NCI-H1694 (cell line): Measurements from ENCODE around the gene SLC35E2B.
A peak's percentile ranks its signal among the peaks of the same experiment; 100 is the strongest.
"Not testable (repeated sequence)": the region's sequence is repeated elsewhere in the genome, so short reads cannot be mapped to it uniquely, and the experiment has no call there.

Experiments used
- DNase-seq: peaks from one replicate; lab custom pipeline; 2025; lab: John Stamatoyannopoulos, UW

SLC35E2B gene

GRCh38 chr1:1674806-1675205 is 17.8 kb downstream of the SLC35E2B start:
- DNase-seq: not testable (repeated sequence)

GRCh38 chr1:1672181-1672965 is 20.2 kb downstream of the SLC35E2B start:
- DNase-seq: no peak

- no peak for DNase-seq
Observed at GRCh38 chr1:1671365-1672119, 21.1 kb downstream of the SLC35E2B start.

GRCh38 chr1:1670866-1671265 is 21.7 kb downstream of the SLC35E2B start:
- DNase-seq: no peak

GRCh38 chr1:1669468-1670440 is 22.8 kb downstream of the SLC35E2B start:
- DNase-seq: no peak

- no peak for DNase-seq
Observed at GRCh38 chr1:1666526-1666925, 26.1 kb downstream of the SLC35E2B start.

- DNase-seq: peak; percentile 10
Observed at GRCh38 chr1:1665815-1666251, 26.8 kb downstream of the SLC35E2B start.

- no peak for DNase-seq
Observed at GRCh38 chr1:1664941-1665814, 27.4 kb downstream of the SLC35E2B start.

GRCh38 chr1:1664318-1664717 is 28.3 kb downstream of the SLC35E2B start:
- not testable (repeated sequence) for DNase-seq

GRCh38 chr1:1662830-1663560 is 29.6 kb downstream of the SLC35E2B start:
- DNase-seq: not testable (repeated sequence)

GRCh38 chr1:1662392-1662791 is 30.2 kb downstream of the SLC35E2B start:
- DNase-seq: not testable (repeated sequence)

- DNase-seq: peak; percentile 71
Observed at GRCh38 chr1:1658583-1659549, 33.7 kb downstream of the SLC35E2B start, which contains the start of gene CDK11B. Gene CDK11B, minus strand, starts transcription at chr1:1659004. Its CDS starts 1,519 bp downstream, at chr1:1657485.

- DNase-seq: not testable (repeated sequence)
Observed at GRCh38 chr1:1648265-1648664, 44.3 kb downstream of the SLC35E2B start.

GRCh38 chr1:1647567-1648241 is 44.9 kb downstream of the SLC35E2B start:
- DNase-seq: not testable (repeated sequence)

GRCh38 chr1:1646326-1646725 is 46.3 kb downstream of the SLC35E2B start:
- DNase-seq: not testable (repeated sequence)

- not testable (repeated sequence) for DNase-seq
Observed at GRCh38 chr1:1640711-1641461, 51.7 kb downstream of the SLC35E2B start.

- DNase-seq: not testable (repeated sequence)
Observed at GRCh38 chr1:1640081-1640480, 52.5 kb downstream of the SLC35E2B start.
